IPS-NIHi11 (cell line): ENCODE data around the gene TMOD2.

Experiments
- DNase-seq: peaks from one replicate; pipeline ENCODE4 v3.0.0; 2012; ENCODE audit warnings: mixed read lengths, low spot score

The TMOD2 gene

GRCh38 chr15:51856714-51857380 lies 105.5 kb downstream of the TMOD2 start:
- no peak for DNase-seq

DNA sequence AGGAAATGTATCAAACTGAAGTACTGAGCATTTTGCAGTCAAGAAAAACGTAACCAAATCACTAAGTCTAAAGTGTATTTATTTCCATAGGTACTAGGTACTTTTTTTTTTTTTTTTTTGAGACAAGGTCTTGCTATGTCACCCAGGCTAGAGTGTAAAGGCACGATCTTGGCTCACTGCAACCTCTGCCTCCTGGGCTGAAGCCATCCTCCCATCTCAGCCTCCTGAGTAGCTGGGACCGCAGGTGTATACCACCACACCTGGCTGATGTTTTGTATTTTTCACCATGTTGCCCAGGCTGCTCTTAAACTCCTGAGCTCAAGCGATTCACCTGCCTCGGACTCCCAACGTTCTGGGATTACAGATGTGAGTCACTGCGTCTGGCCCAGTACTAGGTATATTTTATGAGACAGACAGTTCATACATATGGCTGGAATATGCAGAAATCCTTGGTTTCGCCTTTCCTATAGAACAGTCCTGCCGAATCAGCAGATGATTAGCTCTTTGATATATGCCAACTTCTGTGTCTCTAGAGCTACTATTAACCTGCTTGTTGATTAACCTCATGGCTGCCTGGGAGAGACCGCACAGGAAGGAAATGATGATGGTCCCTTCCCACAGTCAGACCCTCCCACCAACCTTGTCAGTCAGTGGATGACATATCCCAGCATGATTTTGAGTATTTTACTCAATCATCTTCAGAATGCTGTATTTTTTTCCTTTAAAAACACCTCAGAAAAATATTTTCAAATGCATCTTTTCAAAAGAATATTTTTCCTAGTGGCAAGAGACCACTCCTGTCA lies 110.4 kb downstream of the TMOD2 start:
- DNase-seq, result no peak

GRCh38 chr15:51863131-51863530 lies 111.7 kb downstream of the TMOD2 start:
- DNase-seq, result no peak

DNA sequence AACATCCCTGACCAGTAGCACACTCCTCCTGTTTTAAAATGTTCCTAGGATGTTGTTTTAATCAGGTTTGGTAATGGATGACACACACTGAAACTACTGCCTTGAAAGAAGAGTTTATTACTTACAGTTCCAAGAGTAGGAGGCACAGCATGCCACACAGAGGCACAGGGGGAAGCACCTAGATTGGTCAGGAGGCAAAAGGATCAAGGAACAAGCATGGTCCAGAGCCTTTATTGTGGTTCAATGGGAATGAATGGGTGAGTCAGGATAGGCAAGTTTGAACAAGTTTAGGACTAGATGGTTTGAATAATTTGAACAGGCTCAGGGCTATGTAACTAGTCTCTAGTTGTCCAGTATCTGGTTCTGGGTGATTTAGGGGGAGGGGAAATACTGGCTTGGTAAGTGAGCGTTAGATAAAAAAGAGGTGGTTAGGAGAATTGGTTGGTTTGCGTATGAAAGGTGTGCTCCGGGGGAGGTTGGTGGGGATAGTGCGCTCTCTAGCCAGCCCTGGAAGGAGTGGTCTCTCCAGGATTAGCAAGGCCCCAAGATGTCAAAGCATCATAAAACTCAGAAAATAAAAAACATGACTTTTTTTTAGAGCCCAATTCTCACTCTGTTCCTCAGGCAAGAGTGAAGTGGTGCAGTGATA lies 113.1 kb downstream of the TMOD2 start:
- peak; percentile 40 for DNase-seq

DNA sequence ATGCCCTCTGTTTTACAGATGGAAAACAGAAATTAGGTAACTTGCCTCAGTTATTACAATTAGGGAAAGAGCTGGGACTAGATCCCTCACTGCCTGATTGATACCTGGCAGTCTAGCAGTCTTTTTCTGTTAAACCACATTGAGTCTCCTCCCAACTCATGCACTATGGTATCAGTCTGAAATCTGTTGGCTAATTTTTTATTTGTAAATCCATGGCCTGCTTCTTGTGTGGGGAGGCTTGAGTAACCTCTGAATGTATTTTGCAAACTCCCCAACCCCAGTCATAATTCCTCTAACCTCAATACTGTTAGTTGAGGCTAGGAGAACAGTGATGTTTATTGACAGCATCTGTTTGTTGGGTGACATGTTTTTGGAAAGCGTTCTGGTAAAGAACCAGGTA lies 113.9 kb downstream of the TMOD2 start:
- DNase-seq, result no peak
